SK-N-SH treated with all-trans-retinoic acid at 6 μM for 48 hours (cell line): ENCODE data around the gene OVCA2.

Source experiments
- ATAC-seq: fragments of 200-7000 bp; cut with Tn5 transposase; 3 replicates; pipeline ENCODE4 v1.9.1; 2020; ENCODE audit warnings: mild to moderate bottlenecking, moderate library complexity
- ARNTL ChIP-seq: fragments of 450-650 bp; formaldehyde crosslinking; IDR thresholded peaks from 2 replicates; pipeline ENCODE4 v1.5.0; 2020; ENCODE audit warnings: low read depth, mild to moderate bottlenecking, moderate library complexity, borderline replicate concordance
- BACH2 ChIP-seq: fragments of 250-450 bp; sonication (Bioruptor Pico); IDR thresholded peaks from 2 replicates; pipeline ENCODE4 v1.9.0; 2021; ENCODE audit warnings: mild to moderate bottlenecking, borderline replicate concordance
- CSDC2 ChIP-seq: fragments of 250-450 bp; sonication (Bioruptor Pico); IDR thresholded peaks from 2 replicates; pipeline ENCODE4 v1.5.0; 2020; ENCODE audit warnings: mild to moderate bottlenecking, moderate library complexity
- ESRRG ChIP-seq: fragments of 250-450 bp; sonication (Bioruptor Pico); IDR thresholded peaks from 2 replicates; pipeline ENCODE4 v1.6.1; 2021; ENCODE audit warnings: mild to moderate bottlenecking
- GLIS3 ChIP-seq: fragments of 250-450 bp; sonication (Bioruptor Pico); IDR thresholded peaks from 2 replicates; pipeline ENCODE4 v1.5.0; 2020; ENCODE audit warnings: mild to moderate bottlenecking, moderate library complexity
- ISL1 ChIP-seq: fragments of 250-450 bp; sonication (Bioruptor Pico); IDR thresholded peaks from 2 replicates; pipeline ENCODE4 v2.1.2; 2022; ENCODE audit warnings: mild to moderate bottlenecking, moderate library complexity
- PATZ1 ChIP-seq: fragments of 250-450 bp; sonication (Bioruptor Pico); IDR thresholded peaks from 2 replicates; pipeline ENCODE4 v1.8.0; 2020; ENCODE audit warnings: mild to moderate bottlenecking, moderate library complexity, borderline replicate concordance
- POU6F1 ChIP-seq: fragments of 250-450 bp; sonication (Bioruptor Pico); IDR thresholded peaks from 2 replicates; pipeline ENCODE4 v1.8.0; 2021; ENCODE audit warnings: low read depth, mild to moderate bottlenecking, moderate library complexity, borderline replicate concordance
- PPARA ChIP-seq: fragments of 250-450 bp; sonication (Bioruptor Pico); IDR thresholded peaks from 2 replicates; pipeline ENCODE4 v1.5.0; 2020; ENCODE audit warnings: mild to moderate bottlenecking, borderline replicate concordance
- RARB ChIP-seq: fragments of 250-450 bp; sonication (Bioruptor Pico); IDR thresholded peaks from 2 replicates; pipeline ENCODE4 v1.8.0; 2021; ENCODE audit warnings: mild to moderate bottlenecking, moderate library complexity
- SNAI2 ChIP-seq: fragments of 250-450 bp; sonication (Bioruptor Pico); IDR thresholded peaks from 2 replicates; pipeline ENCODE4 v1.5.0; 2020; ENCODE audit warnings: mild to moderate bottlenecking, moderate library complexity
- TSHZ2 ChIP-seq: fragments of 250-450 bp; sonication (Bioruptor Pico); IDR thresholded peaks from 2 replicates; pipeline ENCODE4 v1.5.0; 2020; ENCODE audit warnings: mild to moderate bottlenecking, moderate library complexity
- ZFP3 ChIP-seq: fragments of 250-450 bp; sonication (Bioruptor Pico); IDR thresholded peaks from 2 replicates; pipeline ENCODE4 v1.5.0; 2020; ENCODE audit warnings: mild to moderate bottlenecking, moderate library complexity
- ZFP30 ChIP-seq: fragments of 450-650 bp; formaldehyde crosslinking; IDR thresholded peaks from 2 replicates; pipeline ENCODE4 v1.5.0; 2022; ENCODE audit warnings: mild to moderate bottlenecking, moderate library complexity
- ZNF565 ChIP-seq: fragments of 450-650 bp; formaldehyde crosslinking; conservative IDR thresholded peaks from 2 replicates; pipeline ENCODE4 v1.5.0; 2020; ENCODE audit warnings: low read depth, mild to moderate bottlenecking, moderate library complexity
- ZNF70 ChIP-seq: fragments of 450-650 bp; formaldehyde crosslinking; IDR thresholded peaks from 2 replicates; pipeline ENCODE4 v1.5.0; 2020; ENCODE audit warnings: mild to moderate bottlenecking, moderate library complexity
- ZNF8 ChIP-seq: fragments of 450-650 bp; formaldehyde crosslinking; IDR thresholded peaks from 2 replicates; pipeline ENCODE4 v1.5.0; 2020; ENCODE audit warnings: mild to moderate bottlenecking, moderate library complexity
- TF ChIP-seq, protein P1 (sequence below): fragments of 250-450 bp; sonication (Bioruptor Pico); IDR thresholded peaks from 2 replicates; pipeline ENCODE4 v1.5.1; 2020; ENCODE audit warnings: low read depth, mild to moderate bottlenecking, moderate library complexity
- TF ChIP-seq, protein P2 (sequence below): fragments of 250-450 bp; sonication (Bioruptor Pico); IDR thresholded peaks from 2 replicates; pipeline ENCODE4 v1.5.1; 2021; ENCODE audit warnings: mild to moderate bottlenecking, moderate library complexity

The OVCA2 gene

DNA sequence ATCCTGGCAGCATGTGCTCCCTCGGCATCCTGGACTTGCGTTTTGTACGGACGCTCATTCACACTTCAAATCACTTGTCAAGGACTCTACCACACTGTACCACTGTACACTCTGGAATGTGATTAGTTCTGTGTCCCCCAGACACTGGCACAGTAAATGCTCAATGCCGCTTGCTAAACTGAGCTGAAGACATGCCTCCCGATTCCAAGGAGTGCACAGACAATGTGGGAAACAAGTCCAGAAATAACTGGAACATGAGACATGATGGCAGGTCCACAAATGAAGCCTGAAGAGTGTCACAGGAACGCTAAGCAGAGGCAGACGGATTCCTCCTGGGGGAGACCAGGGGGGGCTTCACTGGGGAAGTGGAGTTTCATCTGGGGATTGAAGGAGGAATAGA is 35.2 kb downstream of the OVCA2 start:
- ATAC-seq: no peak
- no peak for TF ChIP-seq BACH2 (CRISPR knock-in tag)
- TF ChIP-seq, all 23 proteins: peak for 0

DNA sequence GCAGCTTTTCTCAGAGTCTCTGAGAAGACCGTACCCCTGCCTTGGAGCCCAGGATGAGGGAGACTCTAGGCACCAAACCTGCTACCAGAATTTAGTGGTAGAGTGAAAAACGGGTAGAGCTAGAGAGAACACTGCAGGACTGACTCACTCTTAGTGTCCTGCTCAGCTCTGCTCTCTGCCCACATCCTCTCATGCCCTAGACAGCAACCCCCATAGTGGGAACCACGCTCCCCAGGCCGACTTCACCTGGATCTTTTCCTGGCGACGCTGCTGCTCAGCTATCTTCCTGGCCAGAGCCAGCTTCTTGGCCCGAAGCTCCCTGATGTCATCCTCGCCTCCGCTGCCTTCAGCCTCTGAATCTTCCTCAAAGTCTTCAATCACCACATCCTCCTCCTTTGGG is 39.7 kb downstream of the OVCA2 start:
- ATAC-seq: peak; percentile 9; the same call in 1 of the 3 replicates
- TF ChIP-seq TSHZ2: no peak
- TF ChIP-seq ZFP3 (CRISPR knock-in tag): no peak
- TF ChIP-seq ZNF70 (CRISPR knock-in tag): no peak
- no peak for TF ChIP-seq CSDC2 (CRISPR knock-in tag)
- TF ChIP-seq ZFP30: no peak
- no peak for TF ChIP-seq SNAI2 (CRISPR knock-in tag)
- no peak for TF ChIP-seq POU6F1 (CRISPR knock-in tag)
- TF ChIP-seq BACH2 (CRISPR knock-in tag): no peak
- TF ChIP-seq ZNF8 (CRISPR knock-in tag): no peak
- no peak for TF ChIP-seq PATZ1 (CRISPR knock-in tag)
- TF ChIP-seq GLIS3 (CRISPR knock-in tag): no peak
- no peak for TF ChIP-seq RARB (CRISPR knock-in tag)

DNA sequence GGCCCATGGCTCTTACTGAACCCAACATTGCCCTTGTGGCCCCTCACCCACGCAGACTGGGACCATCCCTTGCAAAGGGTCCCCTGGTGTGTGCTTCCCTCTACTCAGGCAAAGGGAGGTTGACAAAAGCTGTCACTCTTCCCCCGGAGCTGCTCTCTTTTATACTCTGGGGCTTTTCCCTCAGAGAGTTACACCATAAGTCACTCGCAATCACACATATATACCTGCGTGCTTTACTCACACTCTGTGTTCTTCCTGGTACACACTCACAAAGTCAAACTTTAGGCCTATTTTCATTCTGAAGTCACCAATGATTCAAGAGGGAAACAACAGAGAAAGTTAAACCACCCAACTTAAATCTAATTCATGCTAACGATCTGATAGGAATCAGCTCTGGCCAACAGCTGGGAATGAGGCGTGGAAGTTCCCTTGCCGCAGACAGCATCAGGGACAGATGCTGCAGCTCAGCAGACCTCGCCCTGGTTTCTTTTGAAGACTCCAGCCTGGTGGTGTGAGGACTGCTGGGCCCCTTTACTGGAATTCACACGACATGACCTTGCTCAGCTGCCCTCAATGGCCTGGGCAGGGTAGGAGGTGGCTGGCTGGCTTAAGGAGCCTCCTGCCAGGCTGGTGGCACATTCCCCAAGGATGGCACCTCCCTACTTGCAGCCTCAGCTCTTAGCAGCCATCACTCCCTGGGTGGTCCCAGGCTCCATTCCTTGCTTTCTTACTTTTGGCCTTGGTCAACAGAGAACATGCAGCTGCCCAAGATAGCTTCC is 40.4 kb downstream of the OVCA2 start:
- no peak for ATAC-seq
- TF ChIP-seq RARB (CRISPR knock-in tag) (no peak), ZFP3 (CRISPR knock-in tag) (no peak), PATZ1 (CRISPR knock-in tag) (no peak), CSDC2 (CRISPR knock-in tag) (no peak), BACH2 (CRISPR knock-in tag) (peak; percentile 66; the same call in 1 of the 2 replicates), ESRRG (no peak), SNAI2 (CRISPR knock-in tag) (no peak; the same call in 1 of the 2 replicates), ZNF565 (CRISPR knock-in tag) (no peak), POU6F1 (CRISPR knock-in tag) (no peak), ZNF70 (CRISPR knock-in tag) (peak; percentile 73), ZNF8 (CRISPR knock-in tag) (no peak), ARNTL (CRISPR knock-in tag) (no peak), GLIS3 (CRISPR knock-in tag) (0 out of 2 replicates have a peak, but pooled peaks have one; percentile 10), TSHZ2 (peak; percentile 91), ZFP30 (no peak), ISL1 (CRISPR knock-in tag) (no peak), PPARA (CRISPR knock-in tag) (peak; percentile 82)
- TF ChIP-seq, protein P1, sequence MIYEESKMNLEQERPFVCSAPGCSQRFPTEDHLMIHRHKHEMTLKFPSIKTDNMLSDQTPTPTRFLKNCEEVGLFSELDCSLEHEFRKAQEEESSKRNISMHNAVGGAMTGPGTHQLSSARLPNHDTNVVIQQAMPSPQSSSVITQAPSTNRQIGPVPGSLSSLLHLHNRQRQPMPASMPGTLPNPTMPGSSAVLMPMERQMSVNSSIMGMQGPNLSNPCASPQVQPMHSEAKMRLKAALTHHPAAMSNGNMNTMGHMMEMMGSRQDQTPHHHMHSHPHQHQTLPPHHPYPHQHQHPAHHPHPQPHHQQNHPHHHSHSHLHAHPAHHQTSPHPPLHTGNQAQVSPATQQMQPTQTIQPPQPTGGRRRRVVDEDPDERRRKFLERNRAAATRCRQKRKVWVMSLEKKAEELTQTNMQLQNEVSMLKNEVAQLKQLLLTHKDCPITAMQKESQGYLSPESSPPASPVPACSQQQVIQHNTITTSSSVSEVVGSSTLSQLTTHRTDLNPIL (CRISPR knock-in tag): no peak
- TF ChIP-seq, protein P2, sequence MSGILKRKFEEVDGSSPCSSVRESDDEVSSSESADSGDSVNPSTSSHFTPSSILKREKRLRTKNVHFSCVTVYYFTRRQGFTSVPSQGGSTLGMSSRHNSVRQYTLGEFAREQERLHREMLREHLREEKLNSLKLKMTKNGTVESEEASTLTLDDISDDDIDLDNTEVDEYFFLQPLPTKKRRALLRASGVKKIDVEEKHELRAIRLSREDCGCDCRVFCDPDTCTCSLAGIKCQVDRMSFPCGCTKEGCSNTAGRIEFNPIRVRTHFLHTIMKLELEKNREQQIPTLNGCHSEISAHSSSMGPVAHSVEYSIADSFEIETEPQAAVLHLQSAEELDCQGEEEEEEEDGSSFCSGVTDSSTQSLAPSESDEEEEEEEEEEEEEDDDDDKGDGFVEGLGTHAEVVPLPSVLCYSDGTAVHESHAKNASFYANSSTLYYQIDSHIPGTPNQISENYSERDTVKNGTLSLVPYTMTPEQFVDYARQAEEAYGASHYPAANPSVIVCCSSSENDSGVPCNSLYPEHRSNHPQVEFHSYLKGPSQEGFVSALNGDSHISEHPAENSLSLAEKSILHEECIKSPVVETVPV (CRISPR knock-in tag): no peak
